ENCODE results near the gene LTB4R2. TPM values are rescaled to one million over a fixed set of nuclear protein-coding genes. Genes with fewer than 3 reads are reported as not detected.

LTB4R2 gene
- polyA plus RNA-seq, 1 experiment = 1.6 TPM

DNA sequence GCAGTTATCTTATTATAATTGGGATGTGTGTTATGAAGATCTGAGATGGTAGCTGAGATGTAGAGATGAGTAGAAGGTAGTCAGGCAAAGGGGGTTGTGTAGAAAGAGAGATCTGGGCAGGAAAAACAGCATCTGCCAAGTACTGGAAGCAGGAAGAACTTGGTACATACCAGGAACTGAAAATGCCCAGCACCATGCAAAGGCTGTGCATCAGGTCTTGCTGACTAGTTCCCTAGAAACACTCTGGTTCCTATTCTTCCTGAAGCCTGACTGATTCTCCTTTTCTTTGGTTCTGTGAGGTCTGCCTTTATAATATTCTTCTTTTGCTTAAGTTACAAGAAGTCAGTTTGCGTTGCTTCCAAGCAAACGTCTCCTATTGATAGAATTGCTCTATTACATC is 51.4 kb downstream of the LTB4R2 start:
- DNase-seq (ENCODE audit: low read depth) = no peak
- ChIA-PET CTCF (interaction anchor here (0.9 to 6.4 kb wide), 7 partner anchors 10 to 75 kb away, joined by 3 to 49 read pairs (median 8); partner anchors contain the start of genes ADCY4, CBLN3 and KHNYN), POLR2A (interaction anchor here (1.0 kb wide), 1 partner anchor 81 kb away, joined by 3 read pairs; no protein-coding TSS in a partner anchor)
- Histone ChIP-seq H3K4me3 (ENCODE audit: low read depth, low read length) (no peak overlapping the region), H3K36me3 (ENCODE audit: control insufficient read depth, insufficient read depth, low read length) (no peaks in the 10 kb centered on the region), H3K27me3 (ENCODE audit: control insufficient read depth, insufficient read depth, low read length) (no peaks in the 10 kb centered on the region)
- TF ChIP-seq CTCF (IDR thresholded peaks at IDR 0.05; ENCODE audit: insufficient read depth, low read depth, low read length) = no peak

Small RNA genes within 50 kb of the gene (small RNA-seq; reads per million reads assigned to genes)
- gene RF00026 (ENCODE audit: insufficient read length, low read depth, low replicate concordance) = not detected

Other genes with a start within 250 kb of the LTB4R2 start
- gene CPNE6, start 238.6 kb upstream of the LTB4R2 start, polyA plus RNA-seq (2011; rRNA removed) = not detected in 2 replicates
- gene PCK2, start 215.8 kb upstream of the LTB4R2 start, polyA plus RNA-seq (2011; rRNA removed) = 141 and 227 TPM in 2 replicates
- 41.5 and 50.0 TPM in 2 replicates for gene DCAF11, start 195.4 kb upstream of the LTB4R2 start, polyA plus RNA-seq (2011; rRNA removed)
- gene NRL, start 195.2 kb upstream of the LTB4R2 start, polyA plus RNA-seq (2011; rRNA removed) = 0.59 and 0.91 TPM in 2 replicates
- 0.10 and 0.23 TPM in 2 replicates for gene FITM1, start 179.5 kb upstream of the LTB4R2 start, polyA plus RNA-seq (2011; rRNA removed)
- 48.9 and 106 TPM in 2 replicates for gene PSME1, start 173.9 kb upstream of the LTB4R2 start, polyA plus RNA-seq (2011; rRNA removed)
- gene EMC9, start 168.5 kb upstream of the LTB4R2 start, polyA plus RNA-seq (2011; rRNA removed) = 6.9 and 13.3 TPM in 2 replicates
- gene PSME2, start 163.5 kb upstream of the LTB4R2 start, polyA plus RNA-seq (2011; rRNA removed) = 165 and 178 TPM in 2 replicates
- gene RNF31, start 162.6 kb upstream of the LTB4R2 start, polyA plus RNA-seq (2011; rRNA removed) = 8.2 and 12.4 TPM in 2 replicates
- gene IRF9, start 148.9 kb upstream of the LTB4R2 start, polyA plus RNA-seq (2011; rRNA removed) = 84.8 and 107 TPM in 2 replicates
- 2.7 and 5.5 TPM in 2 replicates for gene REC8, start 138.1 kb upstream of the LTB4R2 start, polyA plus RNA-seq (2011; rRNA removed)
- 11.5 and 26.8 TPM in 2 replicates for gene IPO4, start 121.3 kb upstream of the LTB4R2 start, polyA plus RNA-seq (2011; rRNA removed)
- 50.5 and 59.2 TPM in 2 replicates for gene TM9SF1, start 114.7 kb upstream of the LTB4R2 start, polyA plus RNA-seq (2011; rRNA removed)
- not detected in 2 replicates for gene TSSK4, start 104.4 kb upstream of the LTB4R2 start, polyA plus RNA-seq (2011; rRNA removed)
- gene CHMP4A, start 96.7 kb upstream of the LTB4R2 start, polyA plus RNA-seq (2011; rRNA removed) = 36.3 and 52.1 TPM in 2 replicates
- 16.3 and 19.3 TPM in 2 replicates for gene MDP1, start 94.1 kb upstream of the LTB4R2 start, polyA plus RNA-seq (2011; rRNA removed)
- gene NEDD8, start 77.8 kb upstream of the LTB4R2 start, polyA plus RNA-seq (2011; rRNA removed) = 242 and 329 TPM in 2 replicates
- 103 and 116 TPM in 2 replicates for gene GMPR2, start 77.2 kb upstream of the LTB4R2 start, polyA plus RNA-seq (2011; rRNA removed)
- gene TINF2, start 67.5 kb upstream of the LTB4R2 start, polyA plus RNA-seq (2011; rRNA removed) = 37.2 and 41.7 TPM in 2 replicates
- gene TGM1, start 47.0 kb upstream of the LTB4R2 start, polyA plus RNA-seq (2011; rRNA removed) = 0.97 and 2.9 TPM in 2 replicates
- gene RABGGTA, start 38.5 kb upstream of the LTB4R2 start, polyA plus RNA-seq (2011; rRNA removed) = 23.2 and 52.5 TPM in 2 replicates
- 40.5 and 57.1 TPM in 2 replicates for gene DHRS1, start 10.4 kb upstream of the LTB4R2 start, polyA plus RNA-seq (2011; rRNA removed)
- gene NOP9, start 10.3 kb upstream of the LTB4R2 start, polyA plus RNA-seq (2011; rRNA removed) = 13.9 and 16.3 TPM in 2 replicates
- 0.63 and 0.98 TPM in 2 replicates for gene CIDEB, start 2.2 kb upstream of the LTB4R2 start, polyA plus RNA-seq (2011; rRNA removed)
- gene LTB4R, start 1.4 kb downstream of the LTB4R2 start, polyA plus RNA-seq (2011; rRNA removed) = 2.5 and 2.6 TPM in 2 replicates
- gene ADCY4, start 24.9 kb downstream of the LTB4R2 start, polyA plus RNA-seq (2011; rRNA removed) = 4.1 and 6.8 TPM in 2 replicates
- gene RIPK3, start 29.9 kb downstream of the LTB4R2 start, polyA plus RNA-seq (2011; rRNA removed) = 4.3 and 4.4 TPM in 2 replicates
- 95.8 and 151 TPM in 2 replicates for gene NFATC4, start 58.0 kb downstream of the LTB4R2 start, polyA plus RNA-seq (2011; rRNA removed)
- gene NYNRIN, start 88.9 kb downstream of the LTB4R2 start, polyA plus RNA-seq (2011; rRNA removed) = 7.2 and 10.1 TPM in 2 replicates
- 6.7 and 8.6 TPM in 2 replicates for gene CBLN3, start 119.5 kb downstream of the LTB4R2 start, polyA plus RNA-seq (2011; rRNA removed)
- gene KHNYN, start 119.8 kb downstream of the LTB4R2 start, polyA plus RNA-seq (2011; rRNA removed) = 18.9 and 19.7 TPM in 2 replicates
- gene SDR39U1, start 132.6 kb downstream of the LTB4R2 start, polyA plus RNA-seq (2011; rRNA removed) = 28.9 and 43.4 TPM in 2 replicates
- not detected in 2 replicates for gene CMA1, start 198.1 kb downstream of the LTB4R2 start, polyA plus RNA-seq (2011; rRNA removed)

Measured in BJ (cell line).